GM19193 (cell line): ENCODE data around the gene RYR3.

Experiments
- POLR2A ChIP-seq: IDR thresholded peaks from 4 replicates; pipeline ENCODE4 v1.6.1; 2011; ENCODE audit not compliant: insufficient read depth, insufficient read length; ENCODE audit errors: extremely low read depth

Gene RYR3

DNA sequence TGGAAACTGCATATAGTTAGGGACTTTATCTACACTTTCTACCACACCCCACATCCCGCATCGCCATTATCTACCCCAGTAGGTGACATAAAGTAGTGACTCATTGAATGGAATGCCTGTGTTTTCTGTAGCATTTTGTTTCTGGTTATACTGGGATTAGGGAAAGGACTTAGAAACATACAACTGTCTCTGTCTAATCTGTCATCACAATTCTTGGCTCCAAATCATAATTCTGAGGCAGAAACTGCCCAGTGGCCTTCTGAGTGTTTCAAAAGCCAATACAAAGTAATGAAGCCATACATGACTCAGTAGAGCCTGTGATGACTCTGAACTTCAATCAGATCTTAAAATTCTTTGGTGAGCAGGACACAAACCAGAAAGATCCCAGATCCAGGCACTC lies 541.8 kb downstream of the RYR3 start:
- no peak for TF ChIP-seq POLR2A

- no peak for TF ChIP-seq POLR2A
Measured at GRCh38 chr15:33857726-33858125, 547.0 kb downstream of the RYR3 start.

DNA sequence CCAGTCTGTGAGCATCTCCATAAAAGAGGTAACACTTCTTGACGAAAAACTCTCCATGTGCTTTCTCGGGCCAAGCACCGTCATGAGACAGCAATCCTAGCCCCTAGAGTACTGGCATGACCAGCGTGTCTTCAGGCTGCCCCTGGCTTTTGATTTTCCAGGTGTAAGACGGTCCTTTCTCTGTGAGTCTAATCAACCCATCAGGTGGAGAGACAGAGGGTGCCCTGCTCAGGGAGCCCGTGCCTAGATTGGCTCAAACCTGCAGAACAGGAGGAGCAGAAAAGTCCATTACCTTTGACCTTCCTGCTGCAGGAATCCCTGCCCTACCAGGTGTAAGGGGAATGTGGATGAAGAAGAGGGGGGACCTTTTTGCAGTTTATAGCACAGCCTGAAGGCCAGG lies 548.1 kb downstream of the RYR3 start:
- TF ChIP-seq POLR2A, result no peak

DNA sequence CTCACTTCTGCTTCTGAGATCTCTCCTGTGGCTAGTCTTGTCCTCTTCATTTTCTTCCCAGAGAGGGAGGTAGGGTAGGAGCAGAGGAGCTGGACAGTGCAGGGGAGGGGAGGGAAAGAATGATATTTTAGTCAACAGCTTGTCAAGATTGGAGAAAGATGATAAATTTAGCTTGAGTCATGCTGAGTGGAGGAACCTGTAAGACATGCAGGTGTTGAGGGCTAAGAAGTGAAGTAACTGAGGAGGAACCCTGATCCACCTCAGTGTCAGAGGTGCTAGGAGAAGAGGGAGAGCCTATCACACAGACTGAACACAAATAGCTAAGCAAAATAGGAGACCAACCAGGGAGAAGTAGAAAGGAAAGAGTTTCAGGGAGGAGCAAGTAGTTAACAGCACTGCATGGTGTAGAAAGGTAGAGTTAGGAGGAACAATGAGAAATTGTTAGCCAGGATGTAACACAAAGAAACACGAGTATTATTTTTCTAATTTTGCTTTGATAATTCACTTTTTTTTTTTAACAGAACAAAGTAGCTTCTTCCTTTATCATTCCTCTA lies 549.3 kb downstream of the RYR3 start:
- TF ChIP-seq POLR2A, result no peak

GRCh38 chr15:33860754-33861153 lies 550.0 kb downstream of the RYR3 start:
- TF ChIP-seq POLR2A, result no peak

DNA sequence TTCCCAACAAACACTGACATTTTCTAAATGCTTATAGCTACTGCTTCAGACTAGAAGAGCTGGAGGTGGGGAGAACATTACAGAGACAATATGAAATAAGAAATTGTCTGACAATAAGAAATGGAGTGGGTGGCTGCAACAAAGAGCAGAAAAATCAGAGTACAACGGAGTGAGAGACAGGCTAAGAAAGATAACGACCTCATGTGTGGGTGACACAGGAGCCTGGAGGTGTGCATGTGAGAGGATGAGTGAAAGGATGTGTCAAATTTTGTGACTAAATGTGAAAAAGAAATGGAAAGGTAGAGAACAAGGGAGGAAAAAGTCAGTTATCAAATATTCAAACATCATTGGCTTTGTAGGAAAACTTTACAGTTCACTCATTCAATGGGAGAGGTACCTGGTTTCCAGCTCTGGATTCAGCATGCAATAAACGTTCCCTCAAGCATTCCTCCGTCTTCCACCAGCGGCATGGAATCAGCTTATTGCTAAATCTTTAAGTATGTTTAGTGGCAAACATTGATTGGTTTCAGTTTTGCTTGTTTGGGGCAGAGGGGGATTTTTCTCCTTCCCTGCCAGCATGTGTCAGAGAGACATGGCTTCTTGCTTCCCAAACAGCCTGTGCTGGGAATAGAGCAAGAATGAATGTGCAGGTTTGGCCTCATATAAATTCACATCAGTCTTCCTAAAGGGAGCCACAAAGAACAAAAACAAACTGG lies 553.8 kb downstream of the RYR3 start:
- no peak for TF ChIP-seq POLR2A

DNA sequence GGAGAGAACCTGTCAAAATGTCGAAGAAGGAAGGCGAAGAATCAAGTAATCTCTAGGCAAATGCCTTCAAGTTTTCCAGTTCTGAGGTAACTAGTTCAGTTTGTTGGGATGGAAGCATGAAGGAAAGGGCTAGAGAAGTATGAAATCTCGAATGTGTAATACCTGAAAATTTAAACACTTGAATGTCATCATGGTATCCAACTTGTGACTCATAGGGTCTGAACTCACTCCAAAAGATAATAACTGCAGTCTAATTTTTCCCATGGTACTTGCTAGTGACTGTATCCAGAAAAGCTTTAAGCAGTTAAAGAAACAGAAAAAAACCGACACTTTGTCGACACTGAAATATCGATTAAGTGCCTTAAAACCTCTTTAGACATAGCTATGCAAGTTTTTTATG lies 554.6 kb downstream of the RYR3 start:
- TF ChIP-seq POLR2A, result no peak

DNA sequence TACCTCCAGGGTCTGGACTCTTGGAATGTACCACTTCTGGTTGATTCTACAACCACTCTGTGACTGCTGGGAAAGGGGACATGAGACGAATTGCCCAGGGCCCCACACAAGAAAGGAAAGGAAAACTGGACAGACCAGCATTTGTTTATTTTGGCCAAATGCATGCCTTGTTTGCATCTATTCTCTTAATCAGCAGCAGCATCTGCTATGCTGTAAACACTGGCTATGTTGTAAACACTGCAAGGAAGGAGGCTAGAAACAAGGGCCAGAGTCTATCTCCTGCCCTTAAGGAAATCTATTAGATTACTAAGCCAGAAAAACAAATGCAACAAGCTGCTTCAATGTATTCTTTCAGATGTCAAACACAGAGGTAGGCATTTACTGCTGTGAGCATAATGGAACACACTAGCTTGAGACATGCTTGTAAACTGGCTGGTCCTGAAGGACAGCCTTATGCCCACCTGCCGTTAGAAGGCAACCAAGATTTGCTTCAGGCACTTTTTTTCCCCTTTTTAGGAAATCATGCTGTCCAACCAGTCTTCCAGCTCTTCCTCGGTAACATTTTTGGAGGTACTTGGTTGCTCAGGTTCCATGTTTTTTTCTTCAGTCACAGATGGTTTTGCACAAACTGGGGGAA lies 555.5 kb downstream of the RYR3 start:
- no peak for TF ChIP-seq POLR2A

GRCh38 chr15:33871980-33872379 lies 561.2 kb downstream of the RYR3 start:
- TF ChIP-seq POLR2A, result no peak

GRCh38 chr15:33872416-33873106 lies 561.8 kb downstream of the RYR3 start:
- no peak for TF ChIP-seq POLR2A

DNA sequence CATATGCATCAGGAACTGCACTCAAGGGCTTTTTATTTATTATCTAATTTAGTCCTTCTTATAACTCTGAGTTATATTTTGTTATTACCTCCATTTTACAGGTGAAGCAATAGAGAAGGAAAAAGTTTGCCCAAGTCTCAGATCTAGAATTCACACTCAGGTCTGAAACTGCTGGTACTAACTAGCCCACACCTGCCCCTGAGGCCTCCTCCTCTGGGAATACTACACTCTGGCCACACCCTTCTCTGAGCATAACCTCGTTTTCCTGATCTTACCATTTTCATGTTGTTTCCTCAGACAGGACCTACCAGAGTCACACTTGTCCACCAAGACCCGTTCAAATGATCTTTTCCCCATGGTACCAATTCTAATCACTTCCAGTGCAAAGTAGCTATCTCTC lies 563.4 kb downstream of the RYR3 start:
- TF ChIP-seq POLR2A, result no peak

DNA sequence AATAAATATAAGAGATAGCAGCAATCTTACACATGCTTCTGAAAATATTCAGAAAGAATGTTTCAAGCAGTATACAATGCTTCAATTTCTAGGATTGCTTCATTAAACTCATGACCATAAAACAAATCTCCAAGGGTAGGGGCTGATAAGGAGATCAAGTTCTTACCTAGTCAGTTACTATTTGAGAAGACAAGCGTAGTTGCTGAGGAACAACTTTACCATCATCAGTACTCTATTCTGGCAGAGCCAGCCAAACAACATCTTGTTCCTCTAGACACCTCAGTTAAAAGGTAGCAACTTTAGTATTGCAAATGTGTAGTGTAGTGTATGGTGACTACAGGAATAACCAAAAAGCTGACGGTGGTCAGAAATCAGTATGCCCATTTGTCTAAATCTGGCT lies 572.2 kb downstream of the RYR3 start:
- TF ChIP-seq POLR2A, result no peak

GRCh38 chr15:33888176-33888575 lies 577.4 kb downstream of the RYR3 start:
- no peak for TF ChIP-seq POLR2A

GRCh38 chr15:33894193-33894592 lies 583.4 kb downstream of the RYR3 start:
- TF ChIP-seq POLR2A, result no peak

DNA sequence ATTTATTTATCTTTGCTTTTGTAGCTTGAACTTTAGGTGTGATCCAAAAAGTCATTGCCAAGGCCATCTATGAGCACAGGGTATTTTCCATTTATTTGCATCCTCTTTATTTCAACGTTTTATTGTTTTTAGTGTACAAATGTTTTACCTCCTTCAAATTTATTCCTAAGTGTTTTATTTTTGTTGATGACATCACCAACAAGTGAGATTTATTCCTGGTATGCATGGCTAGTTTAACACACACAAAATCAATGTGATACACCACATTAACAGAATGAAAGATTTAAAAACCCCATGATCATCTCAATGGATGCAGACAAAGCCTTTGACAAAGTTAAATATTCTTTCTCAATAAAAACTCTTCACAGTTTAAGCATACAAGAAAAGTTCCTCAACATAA lies 591.3 kb downstream of the RYR3 start:
- no peak for TF ChIP-seq POLR2A

DNA sequence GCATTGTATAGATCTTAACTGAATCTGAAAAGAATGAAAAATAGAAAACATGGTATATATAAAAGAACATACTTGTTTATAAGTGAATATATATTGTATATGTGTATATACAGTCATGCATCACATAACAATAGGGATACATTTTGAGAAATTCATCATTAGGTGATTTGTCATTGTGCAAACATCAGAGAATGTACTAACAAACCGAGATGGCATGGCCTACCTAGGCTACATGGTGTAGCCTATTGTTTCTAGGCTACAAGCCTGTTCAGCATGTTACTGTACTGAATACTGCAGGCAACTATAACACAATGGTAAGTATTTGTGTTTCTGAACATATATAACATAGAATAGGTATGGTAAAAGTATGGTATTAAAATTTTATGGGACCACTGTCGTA lies 592.9 kb downstream of the RYR3 start:
- no peak for TF ChIP-seq POLR2A

GRCh38 chr15:33907326-33907725 lies 596.6 kb downstream of the RYR3 start:
- no peak for TF ChIP-seq POLR2A

DNA sequence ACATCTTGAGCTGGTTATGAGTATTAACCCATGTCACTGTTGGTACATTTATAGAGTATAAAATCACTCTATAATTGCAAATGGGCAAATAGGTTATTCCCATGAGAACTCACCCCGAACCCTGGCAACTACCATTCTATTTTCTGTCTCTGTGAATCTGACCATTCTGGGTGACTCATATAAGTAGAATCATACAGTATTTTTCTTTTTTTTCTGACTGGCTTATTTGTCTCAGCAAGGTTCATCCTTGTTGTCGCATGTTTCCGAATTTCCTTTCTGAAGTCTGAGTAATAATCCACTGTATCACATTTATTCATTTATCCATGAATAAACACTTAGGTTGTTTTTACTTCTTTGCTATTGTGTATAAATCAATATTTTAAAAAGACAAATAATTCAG lies 597.6 kb downstream of the RYR3 start:
- no peak for TF ChIP-seq POLR2A
